Kidney (tissue), 14 donors: ENCODE data around the gene MTAP. TPM values are rescaled to one million over a fixed set of nuclear protein-coding genes. Genes with fewer than 3 reads are reported as not detected.

ENCODE experiments used
- DNase-seq, 5 donors: peaks; one replicate each; pipeline ENCODE4 v3.0.0-alpha.2; 2013 to 2020
- FAIRE-seq: peaks from 2 replicates; lab custom pipeline; 2012; peaks lifted over from hg19 to GRCh38; lab: Jason Lieb, UNC
- H3K27ac ChIP-seq, 2 donors: one replicate each; pipeline ENCODE4 v1.7.0; 2013; ENCODE audit warnings: low read depth in 2 of 2, low read length in 2 of 2, inconsistent platforms in 1 of 2
- H3K27me3 ChIP-seq: one replicate; pipeline ENCODE4 v1.7.1; 2013; ENCODE audit warnings: low read length, inconsistent platforms; ENCODE audit not compliant: control insufficient read depth, insufficient read depth
- H3K36me3 ChIP-seq, 3 donors: one replicate each; pipeline versions ENCODE4 v1.7.0 to v1.7.1; 2013; ENCODE audit warnings: low read length in 3 of 3, control low read depth in 1 of 3, inconsistent platforms in 1 of 3; ENCODE audit not compliant: insufficient read depth in 3 of 3, control insufficient read depth in 2 of 3
- H3K4me1 ChIP-seq, 3 donors: one replicate each; pipeline versions ENCODE4 v1.7.0 to v1.7.1; 2013; ENCODE audit warnings: low read length in 3 of 3, inconsistent platforms in 1 of 3, low read depth in 1 of 3; ENCODE audit not compliant: control insufficient read depth in 2 of 3, insufficient read depth in 2 of 3
- H3K4me3 ChIP-seq, 3 donors: one replicate each; pipeline versions ENCODE4 v1.7.0 to v1.8.1; 2013; ENCODE audit warnings: low read length in 3 of 3, control low read depth in 1 of 3, inconsistent platforms in 1 of 3
- H3K9ac ChIP-seq, 3 donors: one replicate each; pipeline versions ENCODE4 v1.7.0 to v1.7.1; 2013; ENCODE audit warnings: low read length in 3 of 3, control low read depth in 1 of 3, inconsistent platforms in 1 of 3
- H3K9me3 ChIP-seq, 3 donors: one replicate each; pipeline versions ENCODE4 v1.7.0 to v1.7.1; 2013; ENCODE audit warnings: low read length in 3 of 3, control low read depth in 1 of 3, inconsistent platforms in 1 of 3; ENCODE audit not compliant: control insufficient read depth in 2 of 3, insufficient read depth in 1 of 3
- CTCF ChIP-seq: IDR thresholded peaks from 3 replicates; pipeline ENCODE4 v1.5.1; 2012; ENCODE audit warnings: mild to moderate bottlenecking, moderate library complexity, borderline replicate concordance; ENCODE audit not compliant: insufficient read depth; ENCODE audit errors: extremely low read depth
- intact Hi-C: fragments of 100-400 bp; cut with DNase I; formaldehyde crosslinking; loops from one replicate; pipeline ENCODE4 v1.11.1; 2022
- polyA plus RNA-seq: library from polyadenylated mRNA; stranded (reverse); fragments of 350-450 nt; fragmentation: Illumina TruSeq; extraction: RNeasy Lipid Tissue Mini Kit (QIAGEN cat#74804); gene quantifications from one replicate; pipeline ENCODE4 v1.2.3, GENCODE V29; 2014; ENCODE audit warnings: low read depth, low replicate concordance; ENCODE audit not compliant: insufficient read depth
- total RNA-seq: library from RNA; stranded (reverse); fragmentation: NEBNext Ultra II Directional; extraction: Animal tissue kit (Norgen Biotek cat#: 25700); gene quantifications from one replicate; pipeline ENCODE4 v1.2.1, GENCODE V29; 2021
- donor health status: control.
- donor health status: control.
- donor health status: control.
- donor health status: control.
- donor health status: control.
- donor health status: DM: yes; HTN: yes; CAD: no.
- donor health status: Normal renal cell carcinoma (clear cell type).

Gene MTAP
- total and polyA plus RNA-seq, 2 donors from 2014 or later: 11.2 to 42.4 TPM

GRCh38 chr9:21804331-21804730 lies 1.9 kb downstream of the MTAP start:
- intact Hi-C loops: no loop called here
- Histone ChIP-seq H3K9ac (no peak overlapping the region), H3K4me1 (peaks cover 0 to 5% (median 4%) of the 10 kb centered on the region in 3 donors)

GRCh38 chr9:21804791-21805190 lies 2.4 kb downstream of the MTAP start:
- Histone ChIP-seq H3K4me1 (peaks cover 0 to 5% (median 4%) of the 10 kb centered on the region in 3 donors), H3K9me3 (no peaks in the 10 kb centered on the region), H3K4me3 (no peak overlapping the region), H3K27ac (no peak overlapping the region), H3K9ac (no peak overlapping the region), H3K27me3 (no peaks in the 10 kb centered on the region), H3K36me3 (peaks cover 0 to 2% (median under 1%) of the 10 kb centered on the region in 3 donors)
- TF ChIP-seq CTCF: no peak
- FAIRE-seq (no peak), DNase-seq (no peak)
- intact Hi-C loops: no loop called here

More at GRCh38 chr9:21804331-21804730, 1.9 kb downstream of the MTAP start:
- H3K36me3 ChIP-seq: peaks cover 0 to 2% (median 0%) of the 10 kb centered on the region in 3 donors
- H3K27me3 ChIP-seq: no peaks in the 10 kb centered on the region
- DNase-seq: no peak
- H3K9me3 ChIP-seq: no peaks in the 10 kb centered on the region
- TF ChIP-seq CTCF: no peak
- H3K27ac ChIP-seq: no peak overlapping the region
- no peak overlapping the region for H3K4me3 ChIP-seq
- no peak for FAIRE-seq

GRCh38 chr9:21806644-21807043 lies 4.2 kb downstream of the MTAP start:
- intact Hi-C loops: no loop called here
- H3K4me3 ChIP-seq: no peak overlapping the region
- peaks cover 2 to 7% (median 3%) of the 10 kb centered on the region in 3 donors for H3K36me3 ChIP-seq
- no peak for FAIRE-seq
- H3K27me3 ChIP-seq: no peaks in the 10 kb centered on the region
- no peaks in the 10 kb centered on the region for H3K9me3 ChIP-seq
- H3K4me1 ChIP-seq: peaks cover 0 to 4% (median 3%) of the 10 kb centered on the region in 3 donors
- TF ChIP-seq CTCF: no peak
- no peak overlapping the region for H3K27ac ChIP-seq
- no peak for DNase-seq
- no peak overlapping the region for H3K9ac ChIP-seq

GRCh38 chr9:21810388-21810787 lies 8.0 kb downstream of the MTAP start:
- no peak for TF ChIP-seq CTCF
- no peak for FAIRE-seq

More at GRCh38 chr9:21810388-21810787, 8.0 kb downstream of the MTAP start:
- Histone ChIP-seq H3K36me3 (peaks cover 2 to 7% (median 3%) of the 10 kb centered on the region in 3 donors), H3K27me3 (no peaks in the 10 kb centered on the region), H3K9me3 (no peaks in the 10 kb centered on the region), H3K27ac (no peak overlapping the region), H3K4me1 (peaks cover 0 to 10% (median 0%) of the 10 kb centered on the region in 3 donors), H3K9ac (no peak overlapping the region), H3K4me3 (no peak overlapping the region)
- intact Hi-C loops: loop anchor here (10.0 kb wide), 1 partner anchor 424 kb away; no protein-coding TSS in a partner anchor
- no peak for DNase-seq
